ENCODE results near the gene RNF207.

- TF ChIP-seq CTCF (IDR thresholded peaks at IDR 0.05; ENCODE audit: insufficient read depth, low read length), result no peak
- no peak for TF ChIP-seq REST (IDR thresholded peaks at IDR 0.05; ENCODE audit: insufficient replicate concordance, low read depth)
- TF ChIP-seq GABPA (IDR thresholded peaks at IDR 0.05; ENCODE audit: low read depth), result no peak
- TF ChIP-seq POLR2AphosphoS5 (IDR thresholded peaks at IDR 0.05; ENCODE audit: low read depth), result no peak
Observed at GRCh38 chr1:6158181-6158580, 47.7 kb upstream of the RNF207 start.
